ENCODE results near the gene TMEM47. TPM values are rescaled to one million over a fixed set of nuclear protein-coding genes. Genes with fewer than 3 reads are reported as not detected.

The TMEM47 gene
- polyA plus RNA-seq, result 8.2 and 9.3 TPM in 2 replicates

DNA sequence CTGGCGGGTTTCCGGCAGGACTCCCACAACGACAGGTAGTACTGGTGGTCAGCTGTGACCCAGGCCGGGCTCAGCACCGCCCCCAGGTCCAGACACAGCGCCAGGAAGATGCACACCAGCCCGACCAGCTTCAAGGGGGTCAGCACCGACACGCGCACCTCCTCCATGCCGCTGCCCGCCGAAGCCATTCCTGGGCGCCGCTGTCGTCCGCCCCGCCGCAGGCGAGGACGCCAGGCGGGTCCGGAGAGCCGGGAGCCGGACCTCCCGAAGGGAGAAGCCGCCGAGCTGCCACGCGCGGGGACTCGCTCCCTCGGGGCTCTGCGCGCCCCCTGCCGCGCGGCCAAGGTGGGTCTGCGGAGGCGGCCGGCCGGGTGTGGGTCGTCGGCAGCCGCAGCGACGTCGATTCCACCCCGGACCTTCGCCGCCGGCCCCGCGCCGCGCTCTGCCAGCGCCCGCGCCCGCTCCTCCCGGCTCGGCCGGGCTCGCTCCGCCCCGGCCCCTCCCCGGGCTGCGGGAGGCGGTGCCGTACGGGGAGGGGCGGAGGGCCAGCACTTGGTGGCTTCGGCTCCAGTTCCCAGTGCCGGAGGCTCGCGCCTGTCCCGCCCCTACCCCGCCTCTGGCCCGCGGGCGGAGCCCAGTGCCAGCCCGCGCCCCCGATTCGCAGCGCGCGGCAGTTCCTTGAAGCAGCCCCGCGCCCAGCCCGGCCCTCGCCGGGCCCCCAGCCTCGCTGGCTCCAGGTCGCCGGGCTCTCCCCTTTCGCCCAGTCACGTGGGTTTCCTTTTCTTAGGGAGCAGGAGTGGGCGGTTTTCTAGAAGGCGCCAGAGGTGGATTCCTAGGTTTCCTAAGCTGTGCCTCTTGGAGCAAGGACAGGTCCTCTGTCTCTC lies at the start of gene TMEM47:
TSS of gene TMEM47 (minus strand) at position 444 of the 884 bp plus-strand sequence. CDS start at position 188, 256 bp downstream.

